NCI-H82 treated with DMSO at 0.1 percent for 48 hours (cell line): ENCODE results near the gene EIF2AK3.
"Not testable (repeated sequence)": the region's sequence is repeated elsewhere in the genome, so short reads cannot be mapped to it uniquely, and the experiment has no call there.

Experiments used
- DNase-seq: peaks from one replicate; lab custom pipeline; 2025; ENCODE audit not compliant: unreplicated experiment; lab: John Stamatoyannopoulos, UW

Gene EIF2AK3

GRCh38 chr2:88627055-88627855, at the start of gene EIF2AK3:
Gene EIF2AK3, minus strand, starts transcription at chr2:88627464. Its CDS starts 190 bp downstream, at chr2:88627274.
- peak; percentile 100 for DNase-seq

DNA sequence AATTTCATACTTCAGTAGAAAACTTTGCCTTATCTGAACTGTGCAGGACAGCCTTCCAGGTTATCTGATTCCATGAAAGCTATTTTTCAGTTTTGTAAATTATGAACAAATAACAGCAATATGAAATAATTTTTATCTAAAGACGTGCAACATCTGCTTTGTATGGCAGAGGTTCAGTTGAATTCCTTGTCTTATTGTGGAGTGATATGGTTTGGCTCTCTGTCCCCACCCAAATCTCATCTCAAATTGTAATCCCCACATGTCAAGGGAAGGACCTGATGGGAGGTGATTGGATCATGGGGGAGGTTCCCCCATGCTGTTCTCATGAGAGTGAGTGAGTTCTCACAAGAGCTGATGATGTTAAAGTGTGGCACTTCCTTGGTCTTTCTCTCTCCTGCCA, 46.1 kb upstream of the EIF2AK3 start:
- no peak for DNase-seq

DNA sequence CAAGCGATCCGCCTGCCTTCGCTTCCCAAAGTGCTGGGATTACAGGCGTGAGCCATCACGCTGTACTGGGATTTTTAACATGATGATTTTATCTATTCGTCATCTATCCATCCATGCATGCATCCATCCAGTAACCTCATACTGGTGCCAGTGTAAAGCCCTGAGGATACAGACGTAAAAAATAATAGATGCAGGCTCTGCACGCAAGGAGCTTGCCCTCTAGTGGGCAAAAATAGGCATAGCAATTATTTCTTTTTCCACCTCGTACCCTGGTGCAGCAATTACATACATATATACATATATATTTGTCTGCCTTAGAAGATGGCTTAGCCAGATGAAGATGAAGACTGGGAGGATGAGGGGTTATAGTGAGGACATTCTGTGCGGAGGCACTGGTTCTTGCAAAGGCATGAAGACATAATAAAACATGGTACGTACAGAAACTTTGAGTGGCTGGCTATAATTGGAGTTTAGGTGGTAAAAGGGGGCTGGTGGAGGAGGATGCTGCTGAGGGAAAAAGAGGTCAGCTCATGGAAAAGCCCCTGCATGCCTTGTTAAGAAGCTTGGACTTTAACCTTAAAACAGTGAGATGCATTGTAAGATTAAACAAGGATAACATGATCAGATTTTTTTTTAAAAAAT, 44.6 kb upstream of the EIF2AK3 start:
- peak; percentile 14 for DNase-seq

- peak; percentile 26 for DNase-seq
Observed at GRCh38 chr2:88669482-88670214, 42.4 kb upstream of the EIF2AK3 start.

DNA sequence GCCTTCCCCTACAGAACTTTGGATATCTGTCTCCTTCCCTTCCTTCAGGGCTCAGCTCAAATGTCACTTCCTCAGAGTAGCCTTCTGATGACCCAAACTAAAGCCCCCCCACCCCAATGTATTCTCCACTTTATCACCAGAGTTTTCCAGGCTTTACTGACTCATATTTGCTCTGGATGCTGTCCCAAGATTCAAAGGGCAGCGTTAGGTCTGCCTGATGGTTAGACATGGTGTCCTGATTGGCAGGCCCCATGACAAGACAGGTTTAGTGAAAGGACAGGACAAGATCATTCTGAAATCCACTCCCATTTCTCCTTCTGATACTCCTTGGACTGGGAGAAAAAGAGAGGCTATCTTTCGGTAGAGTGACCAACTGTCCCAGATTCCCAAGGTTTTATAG, 41.6 kb upstream of the EIF2AK3 start:
- DNase-seq = no peak

DNA sequence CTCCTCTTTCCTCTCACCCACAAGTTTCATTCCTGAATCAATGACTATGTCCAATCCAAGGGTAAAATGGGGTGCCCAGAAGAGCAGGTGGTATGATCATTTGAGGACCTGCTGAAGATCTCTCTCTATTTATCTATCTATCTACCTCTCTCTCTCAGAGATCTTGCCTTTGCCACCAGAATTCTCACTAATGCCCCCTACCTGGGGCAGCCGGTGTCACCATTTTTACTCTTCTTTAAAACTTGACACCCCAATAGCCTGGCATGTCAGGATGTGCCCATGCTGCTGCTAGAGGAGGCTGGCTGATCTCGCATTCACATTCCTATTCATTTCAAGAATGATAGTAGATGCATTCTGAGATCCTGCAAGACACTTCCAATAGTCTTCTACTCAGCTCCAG, 40.0 kb upstream of the EIF2AK3 start:
- DNase-seq = no peak

GRCh38 chr2:88666576-88666975, 39.3 kb upstream of the EIF2AK3 start:
- DNase-seq = no peak

GRCh38 chr2:88660622-88661021, 33.4 kb upstream of the EIF2AK3 start:
- DNase-seq = no peak

DNA sequence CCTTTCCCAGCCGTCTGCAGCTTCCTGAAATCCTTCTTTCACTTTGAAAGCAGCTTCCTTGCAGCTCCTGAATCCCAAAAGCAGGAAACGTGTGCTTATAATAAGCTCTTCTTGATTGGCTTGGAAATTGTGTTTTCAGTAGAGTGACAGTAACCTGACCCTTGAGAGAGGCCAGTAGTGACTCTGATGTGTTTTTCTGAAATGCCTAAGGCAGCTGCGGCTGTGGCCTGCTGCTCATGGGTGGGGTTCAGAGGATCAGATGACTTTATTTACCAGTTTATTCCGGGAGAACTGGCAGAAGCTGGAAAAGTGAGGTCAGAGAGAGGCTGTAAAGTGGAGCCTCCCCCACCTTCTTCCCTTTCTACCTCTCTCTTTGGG, 32.3 kb upstream of the EIF2AK3 start:
- DNase-seq = peak; percentile 41

DNA sequence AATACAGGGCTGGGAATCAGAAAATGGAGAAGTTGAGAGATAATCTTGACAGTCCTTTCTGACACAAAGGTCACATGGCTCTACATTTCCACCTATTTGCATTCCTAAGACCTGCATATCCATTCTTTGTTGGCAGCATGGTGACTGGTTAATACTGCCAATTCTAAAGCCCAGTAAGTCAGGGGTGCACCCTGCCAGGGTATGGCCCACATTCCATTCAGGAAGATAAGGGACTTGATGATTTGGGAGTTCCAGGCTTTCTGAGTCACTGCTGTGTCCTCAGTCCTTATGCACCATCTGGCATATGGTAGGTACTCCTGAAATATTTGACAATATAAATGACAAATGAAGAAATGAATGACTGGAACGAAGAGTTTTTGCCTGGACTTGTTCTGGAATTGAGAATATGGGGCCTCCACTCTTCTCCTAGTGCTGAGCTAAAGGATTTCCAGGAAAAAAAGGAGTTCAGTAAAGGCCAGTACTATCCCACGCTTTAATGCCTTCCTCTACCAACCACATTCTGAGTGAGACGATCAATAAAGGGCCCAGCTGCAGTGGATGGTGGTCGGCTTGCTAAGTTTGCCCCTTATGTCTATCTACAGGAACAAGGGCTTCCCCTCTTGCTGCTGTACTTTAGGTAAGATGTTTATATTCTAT, 31.7 kb upstream of the EIF2AK3 start:
- no peak for DNase-seq

DNA sequence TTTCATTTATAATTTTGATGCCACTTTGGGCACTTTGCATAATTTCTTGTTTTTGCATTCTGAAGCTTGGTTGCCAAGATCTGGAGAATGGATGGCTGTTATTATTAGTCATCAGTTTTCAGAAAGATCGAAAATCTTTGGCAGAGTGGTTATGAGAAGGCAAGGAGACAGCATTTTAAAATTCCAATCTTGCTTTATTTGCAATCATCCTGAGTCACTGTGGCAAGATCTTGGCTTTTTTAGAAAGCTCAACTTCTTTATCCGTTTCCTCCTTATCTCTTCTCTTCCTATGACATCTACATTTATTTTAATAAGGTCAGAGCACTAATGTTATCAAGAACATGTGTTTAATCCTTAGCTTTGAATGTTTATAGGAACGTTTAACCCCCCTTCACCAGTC, 31.1 kb upstream of the EIF2AK3 start:
- DNase-seq = no peak

- DNase-seq = no peak
Observed at GRCh38 chr2:88657131-88657530, 29.9 kb upstream of the EIF2AK3 start.

GRCh38 chr2:88656690-88657089, 29.4 kb upstream of the EIF2AK3 start:
- DNase-seq = no peak

- DNase-seq = no peak
Observed at GRCh38 chr2:88654714-88655113, 27.4 kb upstream of the EIF2AK3 start.

DNA sequence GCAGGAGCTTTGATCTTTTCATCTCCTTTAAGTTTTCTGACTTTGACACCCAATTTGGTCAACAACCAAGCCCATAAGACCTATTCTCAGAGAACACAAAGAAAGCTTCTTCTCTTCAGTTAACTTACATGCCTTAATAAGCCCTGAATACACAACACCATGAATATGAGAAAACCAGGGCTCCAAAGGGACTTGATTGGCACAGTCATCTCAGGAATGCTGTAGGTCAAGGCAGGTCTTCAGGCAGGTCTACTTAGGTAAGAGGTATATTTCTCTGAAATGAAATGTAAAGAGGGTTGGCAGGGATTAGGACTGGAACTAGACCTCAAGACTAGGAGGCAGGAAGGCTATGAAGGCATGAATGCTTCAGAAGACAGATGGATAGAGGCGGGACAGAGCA, 24.4 kb upstream of the EIF2AK3 start:
- no peak for DNase-seq

- not testable (repeated sequence) for DNase-seq
Observed at GRCh38 chr2:88645291-88645882, 18.1 kb upstream of the EIF2AK3 start.

DNA sequence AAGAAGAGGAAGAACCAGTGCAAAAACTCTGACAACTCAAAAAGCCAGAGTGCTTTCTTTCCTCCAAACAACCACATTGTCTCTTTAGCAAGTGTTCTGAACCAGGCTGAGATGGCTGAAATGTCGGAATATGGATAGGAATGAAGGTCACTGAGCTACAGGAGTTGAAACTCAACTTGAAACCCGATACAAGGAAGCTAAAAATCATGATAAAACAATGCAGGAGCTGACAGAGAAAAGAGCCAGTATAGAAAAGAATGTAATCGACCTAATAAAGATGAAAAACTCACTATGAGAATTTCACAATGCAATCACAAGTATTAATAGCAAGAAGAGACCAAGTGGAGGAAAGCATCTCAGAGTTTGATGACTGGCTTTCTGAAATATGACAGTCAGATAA, 15.0 kb upstream of the EIF2AK3 start:
- DNase-seq = no peak

DNA sequence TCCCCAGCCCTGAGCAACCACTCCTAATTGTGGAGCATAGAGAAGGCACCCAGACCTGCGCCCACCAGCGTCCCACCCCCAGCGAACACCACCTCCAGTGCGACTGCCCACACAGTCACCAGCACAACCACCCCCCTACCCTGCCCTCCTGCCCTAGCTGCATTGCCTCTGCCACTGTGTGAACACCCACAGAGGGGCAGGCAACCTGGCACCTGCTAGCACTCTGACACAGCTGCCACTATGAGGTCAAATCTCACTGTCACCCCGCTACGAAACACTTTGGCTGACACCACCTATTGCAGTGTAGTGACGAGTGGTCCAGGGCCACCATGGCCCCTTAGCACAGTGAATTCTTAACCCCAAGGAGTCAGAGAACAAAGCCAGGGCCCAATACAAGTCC, 14.1 kb upstream of the EIF2AK3 start:
- DNase-seq = no peak

DNA sequence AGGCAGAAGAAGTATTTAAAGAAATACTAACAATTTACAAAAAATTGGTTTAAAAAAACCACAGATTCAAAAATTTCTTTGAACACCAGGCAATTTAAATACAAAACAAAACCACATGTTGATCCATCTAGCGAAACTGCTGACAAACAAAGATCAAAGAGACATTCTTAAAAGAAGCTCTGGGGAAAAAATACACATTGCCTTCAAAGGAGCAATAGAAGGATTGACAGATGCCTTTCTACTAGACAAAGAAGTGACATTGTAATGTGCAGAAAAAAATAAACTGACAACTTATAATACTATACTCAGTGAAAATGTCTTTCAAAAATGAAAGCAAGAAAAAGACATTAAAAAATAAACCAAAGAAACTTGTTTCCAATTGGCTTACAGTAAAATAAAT, 12.6 kb upstream of the EIF2AK3 start:
- DNase-seq = no peak

DNA sequence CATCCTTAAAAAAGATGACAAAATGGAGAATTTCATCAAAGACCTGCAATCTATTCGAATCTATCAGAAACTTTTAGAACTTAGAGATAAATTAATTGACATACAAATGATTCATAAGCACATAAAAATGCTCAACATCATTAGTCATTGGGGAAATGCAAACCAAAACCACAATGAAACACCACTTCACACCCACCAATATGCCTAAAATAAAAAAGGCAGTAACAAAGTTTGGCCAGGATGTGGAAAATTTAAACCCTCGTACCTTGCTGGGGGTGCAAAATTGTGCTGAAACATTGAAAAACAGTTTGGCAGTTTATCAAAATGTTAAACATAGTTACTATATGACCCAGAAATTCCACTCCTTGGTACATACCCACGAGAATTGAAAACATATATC, 11.5 kb upstream of the EIF2AK3 start:
- DNase-seq = no peak

GRCh38 chr2:88638123-88638650, 10.9 kb upstream of the EIF2AK3 start:
- peak; percentile 35 for DNase-seq
